Endothelial cell of umbilical vein (primary cell): ENCODE data around the gene BMP8B. TPM values are rescaled to one million over a fixed set of nuclear protein-coding genes. Genes with fewer than 3 reads are reported as not detected.
A peak's percentile ranks its signal among the peaks of the same experiment; 100 is the strongest.

Source experiments
- BruUV-seq: library from RNA; stranded (reverse); fragments of 400-500 nt; replicated peaks from 2 replicates; lab custom pipeline; 2021; lab: Mats Ljungman, UMichigan
- CTCF ChIA-PET: fragments of 300-600, 350-600 bp; sonication (Branson Sonifier 250); formaldehyde crosslinking; loops from one replicate; lab custom pipeline; 2021; ENCODE audit warnings: antibody characterized with exemption, inconsistent platforms; lab: Charles Lee
- POLR2A ChIA-PET: fragments of 300-600, 350-600 bp; sonication (Branson Sonifier 250); formaldehyde crosslinking; loops from one replicate; lab custom pipeline; 2021; ENCODE audit warnings: antibody characterized with exemption, inconsistent platforms; lab: Charles Lee
- DNase-seq: peaks from one replicate; pipeline ENCODE4 v3.0.0-alpha.2; 2011; ENCODE audit warnings: low read depth, low spot score
- FAIRE-seq: peaks from 2 replicates; lab custom pipeline; 2011; peaks lifted over from hg19 to GRCh38; lab: Jason Lieb, UNC
- H2AFZ ChIP-seq: 2 replicates; pipeline ENCODE4 v1.6.0; 2012; ENCODE audit warnings: low read depth, low read length, control low read depth, inconsistent platforms
- H3K27ac ChIP-seq: 2 replicates; pipeline ENCODE4 v1.5.1; 2011; ENCODE audit warnings: low read depth, mild to moderate bottlenecking, control low read depth, low read length, moderate library complexity; ENCODE audit not compliant: insufficient read depth
- H3K27me3 ChIP-seq, 2 experiments: 2 replicates each; pipeline versions ENCODE4 v1.6.0 to v1.6.1; 2011; ENCODE audit warnings: low read length in 2 of 2, mixed read lengths in 1 of 2; ENCODE audit not compliant: control insufficient read depth in 2 of 2, insufficient read depth in 2 of 2
- H3K36me3 ChIP-seq, 2 experiments: 2 replicates in 1 of 2; 3 replicates in 1 of 2; pipeline ENCODE4 v1.5.1; 2011; ENCODE audit warnings: low read length in 2 of 2, mild to moderate bottlenecking in 1 of 2, moderate library complexity in 1 of 2; ENCODE audit not compliant: control insufficient read depth in 2 of 2, insufficient read depth in 2 of 2; ENCODE audit errors: extremely low read depth in 1 of 2
- H3K4me1 ChIP-seq: 3 replicates; pipeline ENCODE4 v1.5.1; 2011; ENCODE audit warnings: mild to moderate bottlenecking, low read length; ENCODE audit not compliant: control insufficient read depth, insufficient read depth; ENCODE audit errors: extremely low read depth
- H3K4me2 ChIP-seq: 2 replicates; pipeline ENCODE4 v1.6.1; 2011; ENCODE audit warnings: low read length, control low read depth, mixed read lengths; ENCODE audit not compliant: insufficient read depth
- H3K4me3 ChIP-seq, 3 experiments: fragments of 200-600 bp in 1 of 3; sonication (generic), shearing (Covaris generic) in 1 of 3; replicated peaks in 1 of 3; 2 replicates each; pipeline ENCODE4 v1.5.1; 2011 to 2016; ENCODE audit warnings: control low read depth in 3 of 3, low read length in 3 of 3, mild to moderate bottlenecking in 2 of 3, inconsistent platforms in 1 of 3, low read depth in 1 of 3, moderate library complexity in 1 of 3; ENCODE audit not compliant: insufficient read depth in 1 of 3
- H3K79me2 ChIP-seq: 2 replicates; pipeline ENCODE4 v1.6.0; 2012; ENCODE audit warnings: low read length, inconsistent platforms; ENCODE audit not compliant: control insufficient read depth, insufficient read depth
- H3K9ac ChIP-seq: replicated peaks from 2 replicates; pipeline ENCODE3; 2011; ENCODE audit warnings: low read length, control low read depth; ENCODE audit not compliant: insufficient read depth; ENCODE audit errors: extremely low read depth
- H3K9me1 ChIP-seq: replicated peaks from 3 replicates; pipeline ENCODE4 v1.6.0; 2011; ENCODE audit warnings: mild to moderate bottlenecking, low read length; ENCODE audit not compliant: control insufficient read depth, insufficient read depth; ENCODE audit errors: extremely low read depth
- H3K9me3 ChIP-seq: replicated peaks from 2 replicates; pipeline ENCODE4 v1.5.1; 2012; ENCODE audit warnings: low read length, inconsistent platforms; ENCODE audit not compliant: control insufficient read depth, insufficient read depth
- H4K20me1 ChIP-seq: replicated peaks from 2 replicates; pipeline ENCODE3; 2011; ENCODE audit warnings: mild to moderate bottlenecking, low read length; ENCODE audit not compliant: control insufficient read depth, insufficient read depth; ENCODE audit errors: extremely low read depth
- EZH2 ChIP-seq: IDR thresholded peaks from 2 replicates; pipeline ENCODE4 v1.6.1; 2012; ENCODE audit warnings: borderline replicate concordance, low read depth, mild to moderate bottlenecking, moderate library complexity, low read length, inconsistent platforms; ENCODE audit not compliant: severe bottlenecking
- dilution Hi-C: fragments of 300-500 bp; cut with MboI; formaldehyde crosslinking; loops from one replicate; pipeline ENCODE4 v1.15.0; 2019; ENCODE audit warnings: low sequenced_read_pairs; ENCODE audit not compliant: extremely low pct_ligation_motif_present
- intact Hi-C: fragments of 100-400 bp; cut with micrococcal nuclease; formaldehyde crosslinking; loops from one replicate; pipeline ENCODE4 v1.10.0; 2022
- polyA plus RNA-seq, 4 experiments: library from polyadenylated mRNA; depleted of rRNA in 3 of 4; stranded (reverse) in 3 of 4; unstranded in 1 of 4; fragments of >200 nt; gene quantifications; 2 replicates each; pipeline versions ENCODE4 v1.2.1 to v1.2.3, GENCODE V29; 2011 to 2012; ENCODE audit warnings: missing spikeins in 1 of 4
- total RNA-seq: library from RNA; stranded (reverse); gene quantifications from 2 replicates; pipeline ENCODE4 v1.2.3, GENCODE V29; 2021
- TF ChIP-seq, protein P1 (sequence below), 2 donors: IDR thresholded peaks; 1 replicate in 1 of 2; 2 replicates in 1 of 2; pipeline ENCODE4 v1.5.1; 2011; ENCODE audit warnings: low read length in 2 of 2, mild to moderate bottlenecking in 2 of 2, moderate library complexity in 2 of 2, control low read depth in 1 of 2, inconsistent platforms in 1 of 2, low read depth in 1 of 2; ENCODE audit not compliant: insufficient read depth in 1 of 2; ENCODE audit errors: extremely low read depth in 1 of 2

The BMP8B gene
- total and polyA plus RNA-seq, 2 donors (not counting 3 experiments of a cell fraction or from before 2014, with no cell fraction given), result 0.07 TPM; not detected in 1

DNA sequence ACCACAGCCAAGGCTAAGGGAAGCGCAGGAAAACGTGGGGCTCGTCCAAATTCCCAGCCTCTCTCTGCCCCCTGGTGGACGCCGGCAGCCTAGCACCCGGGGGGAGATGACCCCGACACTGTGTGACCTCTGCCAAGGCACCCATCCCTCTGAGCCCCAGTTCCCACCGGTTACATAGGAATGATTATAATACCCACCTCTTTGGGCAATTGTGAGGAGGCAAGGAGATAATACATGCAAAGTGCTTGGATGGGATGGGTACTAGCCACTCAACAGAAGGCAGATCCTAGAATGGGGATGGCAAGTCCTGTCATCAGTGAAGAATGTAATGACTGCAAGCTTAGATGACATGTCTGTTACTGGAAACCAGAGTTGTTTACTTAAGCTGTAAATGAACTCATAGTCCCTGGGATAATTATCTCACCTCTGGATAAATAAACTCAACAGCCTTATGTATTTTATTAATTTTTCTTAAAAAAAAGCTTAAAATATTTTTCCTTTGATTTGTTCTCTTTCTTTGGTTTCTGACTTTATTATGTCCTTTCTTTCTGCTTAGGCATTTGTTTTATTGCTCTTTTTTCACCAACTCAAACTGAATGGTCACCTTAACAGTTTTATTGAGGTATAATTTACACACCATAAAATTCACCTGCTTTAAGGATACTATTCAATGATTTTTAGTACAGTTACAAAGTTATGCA lies 11.3 kb upstream of the BMP8B start:
- dilution Hi-C loops (no loop called here), intact Hi-C loops (loop anchor here (1.0 kb wide), 2 partner anchors 98 to 194 kb away; no protein-coding TSS in a partner anchor)
- no peaks in the 10 kb centered on the region for H3K9me1 ChIP-seq
- H3K27ac ChIP-seq, result no peak overlapping the region
- H4K20me1 ChIP-seq, result no peaks in the 10 kb centered on the region
- TF ChIP-seq EZH2, result no peak
- TF ChIP-seq, protein P1, sequence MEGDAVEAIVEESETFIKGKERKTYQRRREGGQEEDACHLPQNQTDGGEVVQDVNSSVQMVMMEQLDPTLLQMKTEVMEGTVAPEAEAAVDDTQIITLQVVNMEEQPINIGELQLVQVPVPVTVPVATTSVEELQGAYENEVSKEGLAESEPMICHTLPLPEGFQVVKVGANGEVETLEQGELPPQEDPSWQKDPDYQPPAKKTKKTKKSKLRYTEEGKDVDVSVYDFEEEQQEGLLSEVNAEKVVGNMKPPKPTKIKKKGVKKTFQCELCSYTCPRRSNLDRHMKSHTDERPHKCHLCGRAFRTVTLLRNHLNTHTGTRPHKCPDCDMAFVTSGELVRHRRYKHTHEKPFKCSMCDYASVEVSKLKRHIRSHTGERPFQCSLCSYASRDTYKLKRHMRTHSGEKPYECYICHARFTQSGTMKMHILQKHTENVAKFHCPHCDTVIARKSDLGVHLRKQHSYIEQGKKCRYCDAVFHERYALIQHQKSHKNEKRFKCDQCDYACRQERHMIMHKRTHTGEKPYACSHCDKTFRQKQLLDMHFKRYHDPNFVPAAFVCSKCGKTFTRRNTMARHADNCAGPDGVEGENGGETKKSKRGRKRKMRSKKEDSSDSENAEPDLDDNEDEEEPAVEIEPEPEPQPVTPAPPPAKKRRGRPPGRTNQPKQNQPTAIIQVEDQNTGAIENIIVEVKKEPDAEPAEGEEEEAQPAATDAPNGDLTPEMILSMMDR (IDR thresholded peaks at IDR 0.05; ENCODE audit: extremely low read depth in 1 of 2, insufficient read depth in 1 of 2, low read depth in 1 of 2, low read length in 2 of 2), result peak; percentile 75 to 85
- no peak overlapping the region for H2AFZ ChIP-seq
- no peaks in the 10 kb centered on the region for H3K4me1 ChIP-seq
- BruUV-seq, result no TSS peak
- FAIRE-seq (peak; percentile 47), DNase-seq (peak; percentile 35)
- H3K27me3 ChIP-seq, result peaks cover 0 to 3% of the 10 kb centered on the region in 2 experiments
- ChIA-PET POLR2A (no interaction called here), CTCF (interaction anchor here (0.6 to 2.7 kb wide), 14 partner anchors 10 to 194 kb away, joined by 3 to 31 read pairs (median 3); partner anchors contain the start of genes MYCL and PPIE)
- no peak overlapping the region for H3K9ac ChIP-seq
- no peak overlapping the region for H3K4me2 ChIP-seq
- H3K4me3 ChIP-seq, result no peak overlapping the region
- no peaks in the 10 kb centered on the region for H3K79me2 ChIP-seq
- H3K36me3 ChIP-seq, result no peaks in the 10 kb centered on the region
- H3K9me3 ChIP-seq, result no peaks in the 10 kb centered on the region
